GM12878 (cell line): ENCODE data around the gene NEGR1.

Experiments used
- CHD4 ChIP-seq: fragments of 200-600 bp; sonication (generic); IDR thresholded peaks from 2 replicates; pipeline ENCODE4 v1.6.1; 2016; ENCODE audit warnings: mild to moderate bottlenecking
- CREM ChIP-seq: IDR thresholded peaks from 2 replicates; pipeline ENCODE4 v1.6.1; 2014; ENCODE audit warnings: antibody characterized with exemption, low read depth
- EP300 ChIP-seq, 2 experiments: fragments of 150-350 bp in 1 of 2; IDR thresholded peaks; 2 replicates each; pipeline ENCODE4 v1.6.1; 2011 to 2012; ENCODE audit warnings: low read depth in 2 of 2, low read length in 2 of 2, borderline replicate concordance in 1 of 2, improper control_type of control experiment in 1 of 2, inconsistent platforms in 1 of 2; ENCODE audit not compliant: control insufficient read depth in 1 of 2
- HDAC2 ChIP-seq: fragments of 200-600 bp; sonication (generic); IDR thresholded peaks from 2 replicates; pipeline ENCODE4 v1.6.1; 2017
- MTA2 ChIP-seq: fragments of 450-650 bp; IDR thresholded peaks from 2 replicates; pipeline ENCODE4 v1.6.1; 2016; ENCODE audit warnings: low read depth, mild to moderate bottlenecking, moderate library complexity
- MYC ChIP-seq: IDR thresholded peaks from 2 replicates; pipeline ENCODE4 v1.6.1; 2011; ENCODE audit warnings: mild to moderate bottlenecking, low read length, moderate library complexity, inconsistent platforms; ENCODE audit not compliant: insufficient read depth, insufficient replicate concordance, insufficient read length, severe bottlenecking
- PRDM15 ChIP-seq: fragments of 450-650 bp; formaldehyde crosslinking; IDR thresholded peaks from 2 replicates; pipeline ENCODE4 v1.4.0; 2020; ENCODE audit warnings: mild to moderate bottlenecking, moderate library complexity
- RAD21 ChIP-seq: IDR thresholded peaks from 2 replicates; pipeline ENCODE4 v1.6.1; 2011; ENCODE audit warnings: mild to moderate bottlenecking, low read depth, low read length, moderate library complexity; ENCODE audit not compliant: insufficient read depth
- STAT3 ChIP-seq: IDR thresholded peaks from 2 replicates; pipeline ENCODE4 v1.6.1; 2011; ENCODE audit warnings: low read depth, low read length, improper control_type of control experiment
- ZNF274 ChIP-seq: IDR thresholded peaks from one replicate; pipeline ENCODE4 v1.8.0; 2011; ENCODE audit not compliant: insufficient read length, insufficient read depth
- TF ChIP-seq, protein P1 (sequence below), 3 experiments: IDR thresholded peaks in 2 of 3; conservative IDR thresholded peaks in 1 of 3; 2 replicates each; pipeline ENCODE4 v1.5.1; 2011; ENCODE audit warnings: low read depth in 3 of 3, low read length in 3 of 3, mild to moderate bottlenecking in 3 of 3, control low read depth in 2 of 3, moderate library complexity in 2 of 3, inconsistent platforms in 1 of 3, mixed read lengths in 1 of 3; ENCODE audit not compliant: control insufficient read depth in 2 of 3, insufficient read depth in 1 of 3; ENCODE audit errors: extremely low read depth in 1 of 3
- TF ChIP-seq, protein P2 (sequence below): fragments of 450-650 bp; IDR thresholded peaks from 2 replicates; pipeline ENCODE4 v1.6.1; 2016; ENCODE audit warnings: mild to moderate bottlenecking

DNA sequence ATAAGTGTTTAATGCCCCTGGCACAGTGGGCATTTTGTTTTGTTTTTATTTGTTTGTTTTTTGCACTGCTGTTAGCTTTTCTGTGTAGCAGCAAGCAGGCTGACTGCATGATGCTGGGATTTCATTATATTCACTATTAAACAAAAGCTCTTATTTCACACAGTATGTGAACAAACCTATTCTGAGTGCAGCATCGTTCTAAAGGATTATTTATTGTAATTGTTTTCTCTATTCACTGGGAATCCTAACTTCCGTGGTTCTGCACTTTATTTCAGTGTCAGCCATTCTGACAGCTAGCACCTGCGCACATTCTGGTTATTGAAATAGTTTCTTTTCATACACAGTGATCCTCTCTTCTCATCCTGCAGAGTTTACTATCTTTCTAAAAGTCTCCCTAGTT lies 595.0 kb downstream of the NEGR1 start:
- TF ChIP-seq RAD21 (no peak), EP300 (IDR thresholded peaks at IDR 0.05; ENCODE audit: borderline replicate concordance in 1 of 2, control insufficient read depth in 1 of 2, low read depth in 2 of 2, low read length in 2 of 2) (no peak), STAT3 (no peak), PRDM15 (CRISPR knock-in tag) (no peak), MTA2 (no peak), CREM (no peak), MYC (no peak), ZNF274 (no peak), CHD4 (no peak), HDAC2 (no peak)
- TF ChIP-seq, protein P1, sequence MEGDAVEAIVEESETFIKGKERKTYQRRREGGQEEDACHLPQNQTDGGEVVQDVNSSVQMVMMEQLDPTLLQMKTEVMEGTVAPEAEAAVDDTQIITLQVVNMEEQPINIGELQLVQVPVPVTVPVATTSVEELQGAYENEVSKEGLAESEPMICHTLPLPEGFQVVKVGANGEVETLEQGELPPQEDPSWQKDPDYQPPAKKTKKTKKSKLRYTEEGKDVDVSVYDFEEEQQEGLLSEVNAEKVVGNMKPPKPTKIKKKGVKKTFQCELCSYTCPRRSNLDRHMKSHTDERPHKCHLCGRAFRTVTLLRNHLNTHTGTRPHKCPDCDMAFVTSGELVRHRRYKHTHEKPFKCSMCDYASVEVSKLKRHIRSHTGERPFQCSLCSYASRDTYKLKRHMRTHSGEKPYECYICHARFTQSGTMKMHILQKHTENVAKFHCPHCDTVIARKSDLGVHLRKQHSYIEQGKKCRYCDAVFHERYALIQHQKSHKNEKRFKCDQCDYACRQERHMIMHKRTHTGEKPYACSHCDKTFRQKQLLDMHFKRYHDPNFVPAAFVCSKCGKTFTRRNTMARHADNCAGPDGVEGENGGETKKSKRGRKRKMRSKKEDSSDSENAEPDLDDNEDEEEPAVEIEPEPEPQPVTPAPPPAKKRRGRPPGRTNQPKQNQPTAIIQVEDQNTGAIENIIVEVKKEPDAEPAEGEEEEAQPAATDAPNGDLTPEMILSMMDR (IDR thresholded peaks at IDR 0.05 in 2 of 3, conservative IDR thresholded peaks at IDR 0.05 in 1 of 3; ENCODE audit: control insufficient read depth in 2 of 3, extremely low read depth in 1 of 3, insufficient read depth in 1 of 3, low read depth in 3 of 3, low read length in 3 of 3), result no peak
- TF ChIP-seq, protein P2, sequence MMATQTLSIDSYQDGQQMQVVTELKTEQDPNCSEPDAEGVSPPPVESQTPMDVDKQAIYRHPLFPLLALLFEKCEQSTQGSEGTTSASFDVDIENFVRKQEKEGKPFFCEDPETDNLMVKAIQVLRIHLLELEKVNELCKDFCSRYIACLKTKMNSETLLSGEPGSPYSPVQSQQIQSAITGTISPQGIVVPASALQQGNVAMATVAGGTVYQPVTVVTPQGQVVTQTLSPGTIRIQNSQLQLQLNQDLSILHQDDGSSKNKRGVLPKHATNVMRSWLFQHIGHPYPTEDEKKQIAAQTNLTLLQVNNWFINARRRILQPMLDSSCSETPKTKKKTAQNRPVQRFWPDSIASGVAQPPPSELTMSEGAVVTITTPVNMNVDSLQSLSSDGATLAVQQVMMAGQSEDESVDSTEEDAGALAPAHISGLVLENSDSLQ, result no peak
